Lower leg skin (tissue), 3 donors: ENCODE results near the gene PHF3.

ENCODE experiments used
- CTCF ChIP-seq, 3 donors: fragments of 450-650 bp; IDR thresholded peaks; one replicate each; pipeline ENCODE4 v1.5.1; 2016; ENCODE audit warnings: antibody characterized with exemption in 3 of 3, mild to moderate bottlenecking in 3 of 3, moderate library complexity in 2 of 3
- POLR2A ChIP-seq, 2 donors: fragments of 450-650 bp; IDR thresholded peaks; one replicate each; pipeline ENCODE4 v1.6.1; 2016 to 2017; ENCODE audit warnings: antibody characterized with exemption in 2 of 2, mild to moderate bottlenecking in 1 of 2, moderate library complexity in 1 of 2

GRCh38 chr6:63661769-63662168 is 26.2 kb downstream of the PHF3 start:
- TF ChIP-seq CTCF (IDR thresholded peaks at IDR 0.05) (no peak), POLR2A (IDR thresholded peaks at IDR 0.05) (no peak)
